Astrocyte of the cerebellum (primary cell): ENCODE measurements around the gene GSTA3.
"Not testable (repeated sequence)": the region's sequence is repeated elsewhere in the genome, so short reads cannot be mapped to it uniquely, and the experiment has no call there.

ENCODE experiments used
- DNase-seq: peaks from one replicate; pipeline ENCODE4 v3.0.0-alpha.2; 2011; ENCODE audit warnings: low read depth
- H3K4me3 ChIP-seq: 2 replicates; pipeline ENCODE4 v1.5.1; 2011; ENCODE audit warnings: mild to moderate bottlenecking, low read depth, low read length, moderate library complexity
- CTCF ChIP-seq: IDR thresholded peaks from 2 replicates; pipeline ENCODE4 v1.5.1; 2012; ENCODE audit warnings: low read length, low read depth, moderate library complexity, mild to moderate bottlenecking; ENCODE audit errors: missing control alignments
- in situ Hi-C: cut with HindIII; loops from 2 replicates; pipeline ENCODE4 v1.10.0; 2017; ENCODE audit warnings: low sequenced_read_pairs

Gene GSTA3

GRCh38 chr6:52909131-52909530 lies 367 bp downstream of the GSTA3 start:
- H3K4me3 ChIP-seq, result no peak overlapping the region
- in situ Hi-C loops, result no loop called here
- no peak for DNase-seq
- TF ChIP-seq CTCF, result no peak

- no peak for DNase-seq
- TF ChIP-seq CTCF, result no peak
- no peak overlapping the region for H3K4me3 ChIP-seq
- in situ Hi-C loops, result no loop called here
Measured at GRCh38 chr6:52908526-52908925, 972 bp downstream of the GSTA3 start.

GRCh38 chr6:52904562-52905279 lies 4.8 kb downstream of the GSTA3 start:
- in situ Hi-C loops, result no loop called here
- H3K4me3 ChIP-seq, result no peak overlapping the region
- no peak for DNase-seq
- TF ChIP-seq CTCF, result peak; percentile 23

GRCh38 chr6:52900536-52900935 lies 9.0 kb downstream of the GSTA3 start:
- in situ Hi-C loops, result no loop called here
- H3K4me3 ChIP-seq, result no peak overlapping the region
- DNase-seq, result no peak
- no peak for TF ChIP-seq CTCF

- DNase-seq, H3K4me3 ChIP-seq, in situ Hi-C loops: not testable (repeated sequence)
Measured at GRCh38 chr6:52895790-52896189, 13.7 kb downstream of the GSTA3 start.

- in situ Hi-C loops, result no loop called here
- no peak overlapping the region for H3K4me3 ChIP-seq
- no peak for DNase-seq
- no peak for TF ChIP-seq CTCF
Measured at GRCh38 chr6:52894285-52894684, 15.2 kb downstream of the GSTA3 start.

- in situ Hi-C loops, result no loop called here
- no peak overlapping the region for H3K4me3 ChIP-seq
- no peak for TF ChIP-seq CTCF
- no peak for DNase-seq
Measured at GRCh38 chr6:52893803-52894202, 15.7 kb downstream of the GSTA3 start.
